GM04504 (cell line): ENCODE data around the gene USP34.
"Not testable (repeated sequence)": the region's sequence is repeated elsewhere in the genome, so short reads cannot be mapped to it uniquely, and the experiment has no call there.

ENCODE experiments used
- DNase-seq: peaks from one replicate; pipeline ENCODE4 v3.0.0-alpha.2; 2012; ENCODE audit warnings: low read depth

USP34 gene

GRCh38 chr2:61470965-61471904 lies at the start of gene USP34:
Gene USP34 (minus strand): TSS chr2:61471087. CDS start chr2:61470692, 395 bp downstream.
- peak; percentile 88 for DNase-seq

- no peak for DNase-seq
Measured at GRCh38 chr2:61520261-61520660, 49.4 kb upstream of the USP34 start.

DNA sequence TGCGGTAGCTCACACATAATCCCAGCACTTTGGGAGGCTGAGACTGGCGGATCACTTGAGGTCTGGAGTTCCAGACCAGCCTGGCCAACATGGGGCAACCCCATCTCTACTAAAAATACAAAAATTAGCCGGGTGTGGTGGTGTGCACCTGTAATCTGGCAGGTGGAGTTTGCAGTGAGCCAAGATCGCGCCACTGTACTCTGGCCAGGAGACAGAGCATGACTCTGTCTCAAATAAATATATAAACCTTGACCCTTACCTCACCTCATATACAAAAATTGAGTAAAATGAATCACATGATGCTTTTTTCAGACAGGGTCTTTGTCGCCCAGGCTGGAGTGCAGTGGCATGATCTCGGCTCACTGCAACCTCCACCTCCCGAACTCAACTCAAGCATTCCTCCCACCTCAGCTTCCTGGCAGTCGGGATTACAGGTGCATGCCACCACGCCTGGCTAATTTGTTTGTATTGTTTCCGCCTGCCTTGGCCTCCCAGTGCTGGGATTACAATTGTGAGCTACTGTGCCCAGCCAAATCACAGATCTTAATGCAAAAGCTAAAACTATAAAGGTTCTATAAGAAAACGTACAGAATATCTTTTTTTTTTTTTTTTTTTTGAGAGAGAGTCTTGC lies 42.0 kb upstream of the USP34 start:
- DNase-seq: no peak

DNA sequence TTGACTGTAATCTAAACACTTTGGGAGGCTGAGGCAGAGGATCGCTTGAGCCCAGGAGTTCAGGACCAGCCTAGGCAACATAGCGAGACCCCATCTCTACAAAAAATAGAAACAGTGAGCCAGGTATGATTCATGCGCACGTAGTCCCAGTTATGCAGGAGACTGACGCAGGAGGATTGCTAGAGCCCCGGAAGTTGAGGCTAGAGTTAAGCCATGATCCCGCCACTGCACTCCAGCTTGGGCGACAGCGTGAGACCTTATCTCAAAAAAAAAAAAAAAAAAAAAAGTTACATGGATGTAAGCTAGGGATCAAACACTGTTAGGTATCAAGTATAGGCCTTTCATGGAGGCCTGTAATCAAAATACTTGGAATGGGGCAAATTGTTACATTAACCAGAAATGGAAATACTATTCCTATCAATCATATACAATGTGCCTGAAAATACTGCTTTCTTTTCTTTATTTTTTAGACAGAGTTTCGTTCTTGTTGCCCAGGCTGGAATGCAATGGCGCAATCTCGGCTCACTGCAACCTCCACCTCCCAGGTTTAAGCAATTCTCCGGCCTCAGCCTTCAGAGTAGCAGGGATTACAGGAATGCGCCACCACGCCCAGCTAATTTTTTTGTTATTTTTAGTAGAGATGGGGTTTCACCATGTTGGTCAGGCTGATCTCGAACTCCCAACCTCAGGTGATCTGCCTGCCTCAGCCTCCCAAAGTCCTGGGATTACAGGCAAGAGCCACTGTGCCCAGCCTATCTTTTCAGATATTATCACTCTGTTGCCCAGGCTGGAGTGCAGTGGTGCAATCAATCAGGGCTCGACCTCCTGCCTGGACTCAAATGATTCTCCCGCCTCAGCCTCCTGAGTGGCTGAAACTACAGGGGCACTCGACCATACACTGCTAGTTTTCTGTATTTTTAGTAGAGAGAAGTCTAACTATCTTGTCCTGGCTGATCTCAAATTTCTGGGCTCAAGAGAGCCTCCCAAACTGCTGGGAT lies 40.1 kb upstream of the USP34 start:
- no peak for DNase-seq

- DNase-seq: no peak
Measured at GRCh38 chr2:61504949-61505348, 34.1 kb upstream of the USP34 start.

- no peak for DNase-seq
Measured at GRCh38 chr2:61499060-61499459, 28.2 kb upstream of the USP34 start.

DNA sequence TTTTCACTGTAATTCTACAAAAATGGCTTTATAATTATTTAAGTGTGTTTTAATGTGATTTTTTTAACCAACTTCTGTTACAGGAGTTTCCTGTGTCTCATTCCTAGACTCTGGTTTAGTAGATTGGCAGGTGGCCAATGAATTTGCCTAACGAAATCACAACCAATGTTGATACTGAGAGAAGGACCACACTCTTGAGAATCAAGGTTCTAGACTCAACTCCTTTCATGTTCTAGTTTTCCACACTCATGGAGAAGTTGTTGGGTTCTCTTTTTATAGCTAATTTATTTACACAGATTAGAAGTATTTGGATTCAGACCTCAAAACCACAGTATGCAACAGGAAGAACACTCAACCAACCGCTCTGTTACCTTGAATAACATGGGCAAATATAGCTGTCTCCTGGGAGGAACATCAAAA lies 22.6 kb upstream of the USP34 start:
- DNase-seq: no peak

DNA sequence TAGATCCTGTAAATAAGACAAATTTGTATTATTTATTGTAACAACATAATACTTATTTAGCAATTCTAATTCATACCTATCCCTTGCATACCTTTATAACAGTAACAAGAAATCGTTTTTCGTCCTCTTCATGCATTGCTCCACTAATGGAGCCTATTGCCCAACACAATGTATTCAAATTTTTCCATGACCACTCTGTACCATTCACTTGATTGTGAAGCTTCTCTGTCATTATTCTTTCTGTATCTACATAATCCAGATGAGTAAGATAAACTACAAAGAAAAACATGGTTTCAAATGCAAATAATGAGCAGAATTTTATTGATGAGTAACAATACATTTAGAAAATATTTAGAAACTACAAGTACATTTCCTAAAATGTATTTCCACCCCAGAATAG lies 21.6 kb upstream of the USP34 start:
- DNase-seq: no peak

DNA sequence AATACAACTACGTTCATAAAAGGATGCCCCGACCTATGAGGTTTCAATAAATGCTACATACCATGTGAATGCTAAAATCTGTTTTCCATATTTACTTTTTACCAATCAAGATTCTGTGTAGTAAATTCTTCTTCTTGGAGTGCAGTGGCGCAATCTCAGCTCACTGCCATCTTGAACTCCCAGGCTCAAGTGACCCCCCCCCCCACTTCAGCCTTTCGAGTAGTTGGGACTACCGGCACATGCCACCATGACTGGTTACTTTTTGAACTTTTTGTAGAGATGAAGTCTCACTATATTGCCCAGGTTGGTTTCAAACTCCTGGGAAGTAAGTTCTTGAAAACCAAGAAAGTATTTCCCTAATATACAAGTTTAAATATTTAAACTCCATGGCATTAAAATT lies 14.4 kb upstream of the USP34 start:
- no peak for DNase-seq

GRCh38 chr2:61478086-61478485 lies 7.2 kb upstream of the USP34 start:
- no peak for DNase-seq

DNA sequence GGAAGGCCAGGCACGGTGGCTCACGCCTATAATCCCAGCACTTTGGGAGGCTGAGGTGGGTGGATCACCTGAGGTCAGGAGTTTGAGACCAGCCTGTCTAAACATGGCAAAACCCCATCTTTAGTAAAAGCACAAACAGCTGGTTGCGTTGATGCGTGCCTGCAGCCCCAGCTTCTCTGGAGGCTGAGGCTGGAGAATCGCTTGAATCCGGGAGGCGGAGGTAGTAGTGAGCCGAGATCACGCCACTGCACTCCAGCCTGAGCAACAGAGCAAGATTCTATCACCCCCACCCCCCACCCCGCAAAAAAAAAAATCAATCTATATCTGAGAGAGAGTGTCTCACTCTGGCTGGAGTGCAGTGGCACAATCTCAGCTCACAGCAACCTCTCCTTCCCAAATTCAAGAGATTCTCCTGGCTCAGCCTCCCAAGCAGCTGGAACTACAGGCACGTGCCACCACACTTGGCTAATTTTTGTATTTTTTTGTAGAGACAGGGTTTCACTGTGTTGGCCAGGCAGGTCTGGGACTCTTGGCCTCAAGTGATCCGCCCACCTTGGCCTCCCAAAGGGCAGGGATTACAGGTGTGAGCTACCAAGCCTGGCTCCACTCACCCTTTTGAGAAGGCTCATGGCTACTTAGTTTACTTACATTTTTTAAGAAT lies 6.2 kb upstream of the USP34 start:
- DNase-seq: not testable (repeated sequence)

- no peak for DNase-seq
Measured at GRCh38 chr2:61471905-61472805, 1.3 kb upstream of the USP34 start.

GRCh38 chr2:61470122-61470951 lies 550 bp downstream of the USP34 start:
- DNase-seq: peak; percentile 42

DNA sequence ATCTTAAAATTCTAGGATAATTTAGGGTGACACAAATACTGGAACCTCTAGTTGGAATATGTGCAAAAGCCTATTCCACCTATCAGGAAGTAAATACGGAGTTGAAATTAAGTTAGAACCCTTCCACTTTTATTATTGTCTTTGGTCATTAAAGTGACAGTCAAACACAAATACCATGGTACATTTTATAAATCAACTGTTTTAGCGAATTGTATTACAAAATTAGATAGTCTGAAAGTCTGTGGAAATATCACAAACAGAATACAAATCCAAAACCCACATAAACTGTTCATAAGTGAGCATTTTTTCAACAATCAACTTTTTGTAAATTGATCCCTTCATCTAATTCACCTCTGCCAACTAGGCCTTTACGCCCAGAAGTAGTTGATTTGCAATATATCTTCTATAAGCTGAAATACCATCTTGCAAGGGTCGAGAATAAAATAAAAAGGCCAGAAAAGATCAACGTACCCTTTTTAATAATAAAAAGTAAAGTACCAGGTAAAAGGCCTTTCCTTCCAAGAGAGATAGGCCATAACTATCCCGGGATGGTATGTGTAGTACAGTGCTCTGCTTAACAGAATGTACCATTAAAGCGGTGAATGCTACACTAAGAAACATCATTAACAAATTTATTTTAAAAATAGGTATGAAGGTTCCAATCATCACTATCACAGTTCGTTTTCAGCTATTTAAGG lies 1.3 kb downstream of the USP34 start:
- no peak for DNase-seq

GRCh38 chr2:61468231-61468630 lies 2.7 kb downstream of the USP34 start:
- not testable (repeated sequence) for DNase-seq

GRCh38 chr2:61465045-61465444 lies 5.8 kb downstream of the USP34 start:
- DNase-seq: no peak

DNA sequence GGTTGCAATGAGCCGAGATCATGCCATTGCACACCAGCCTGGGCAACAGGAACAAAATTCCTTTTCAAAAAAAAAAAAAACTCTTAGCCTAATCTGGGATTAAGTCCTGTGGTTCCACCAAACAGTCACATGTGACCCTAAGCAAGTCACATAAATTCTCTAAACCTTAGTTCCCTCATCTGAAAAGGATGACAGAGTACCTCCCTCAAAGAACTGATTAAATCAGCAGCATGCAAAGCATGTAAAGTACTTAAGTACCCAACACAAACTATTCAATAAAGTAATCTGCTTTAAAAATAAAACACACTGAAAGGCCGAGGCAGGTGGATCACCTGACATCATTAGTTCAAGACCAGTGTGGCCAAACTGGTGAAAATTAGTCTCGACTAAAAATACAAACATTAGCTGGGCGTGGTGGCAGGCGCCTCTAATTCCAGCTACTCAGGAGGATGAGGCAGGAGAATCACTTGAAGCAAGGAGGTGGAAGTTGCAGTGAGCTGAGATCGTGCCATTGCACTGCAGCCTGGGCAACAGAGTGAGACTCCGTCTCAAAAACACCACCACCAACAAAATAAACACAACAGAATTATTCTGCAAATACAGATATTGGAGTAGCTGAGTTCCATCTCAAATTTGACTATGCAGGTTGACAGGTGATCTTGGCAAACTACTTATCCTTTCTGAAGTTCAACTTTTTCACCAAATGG lies 7.0 kb downstream of the USP34 start:
- DNase-seq: no peak

- DNase-seq: no peak
Measured at GRCh38 chr2:61461404-61461803, 9.5 kb downstream of the USP34 start.
